GM20000 (cell line): Measurements from ENCODE around the gene CD84.
"Not testable (repeated sequence)": the region's sequence is repeated elsewhere in the genome, so short reads cannot be mapped to it uniquely, and the experiment has no call there.

Experiments
- DNase-seq: peaks from one replicate; pipeline ENCODE4 v3.0.0; 2012; ENCODE audit warnings: low spot score
- CTCF ChIP-seq: IDR thresholded peaks from 2 replicates; pipeline ENCODE4 v1.5.1; 2012; ENCODE audit warnings: mild to moderate bottlenecking, control low read depth; ENCODE audit errors: extremely low read depth, missing control alignments

Gene CD84

GRCh38 chr1:160569806-160570205 is 9.5 kb downstream of the CD84 start:
- no peak for TF ChIP-seq CTCF
- DNase-seq: no peak

DNA sequence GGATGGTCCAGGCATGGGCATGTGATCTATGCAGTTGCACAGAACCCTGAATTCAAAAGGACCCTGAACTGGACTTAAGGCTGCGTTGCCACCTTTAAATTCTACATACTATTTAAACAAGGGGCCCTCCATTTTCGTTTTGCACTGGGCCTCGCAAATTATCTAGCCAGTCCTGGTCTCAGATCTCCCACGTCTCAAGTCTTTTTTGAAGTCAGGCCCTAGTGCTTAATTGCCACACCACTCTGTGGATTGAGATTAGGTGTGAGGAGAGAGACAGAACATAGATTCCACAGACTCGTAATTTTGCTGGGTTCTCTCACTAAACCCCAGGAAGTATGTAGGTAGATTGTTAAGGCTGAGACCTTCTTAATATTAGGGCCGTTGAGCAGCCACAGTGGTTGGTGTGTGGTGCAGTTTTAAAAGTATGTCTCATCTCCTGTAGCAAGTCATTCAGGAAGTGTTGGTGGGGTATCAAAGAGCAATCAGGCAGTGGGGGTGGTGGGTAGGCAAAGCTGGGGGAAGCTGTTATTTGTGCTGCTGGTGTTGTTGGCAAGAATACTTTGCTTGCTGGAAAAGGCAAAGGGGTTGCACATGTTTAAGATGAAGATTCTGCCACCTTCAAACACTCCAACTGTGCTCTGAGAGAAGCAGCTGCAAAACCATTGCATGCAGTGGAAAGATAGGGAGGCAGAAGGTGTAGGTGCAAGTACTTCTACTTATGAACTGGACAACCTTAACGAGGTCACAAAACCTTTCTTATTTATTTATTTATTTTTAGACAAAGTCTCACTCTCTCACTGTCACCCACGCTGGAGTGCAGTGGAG is 11.2 kb downstream of the CD84 start:
- DNase-seq: peak; percentile 34
- TF ChIP-seq CTCF: no peak

DNA sequence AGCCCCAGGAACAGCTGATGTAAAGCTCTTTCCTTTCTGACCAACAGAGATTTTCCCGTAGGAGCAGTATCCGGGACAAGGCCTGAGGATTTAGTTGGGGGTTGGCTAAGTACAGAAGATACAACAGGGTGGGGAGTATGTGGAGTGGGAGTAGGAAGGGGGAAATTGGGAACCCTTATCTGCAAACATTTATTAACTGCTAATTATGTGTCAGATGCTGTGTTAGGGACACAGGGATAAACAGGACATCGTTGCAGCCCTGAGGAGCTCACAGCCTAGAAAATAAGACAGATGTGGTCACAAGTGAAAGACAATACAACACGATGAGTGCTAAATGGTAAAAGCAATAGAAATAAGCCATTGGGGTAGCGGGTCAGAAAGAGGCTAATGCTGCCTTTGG is 12.0 kb downstream of the CD84 start:
- DNase-seq: no peak
- no peak for TF ChIP-seq CTCF

GRCh38 chr1:160565564-160565963 is 13.7 kb downstream of the CD84 start:
- DNase-seq: no peak
- no peak for TF ChIP-seq CTCF

DNA sequence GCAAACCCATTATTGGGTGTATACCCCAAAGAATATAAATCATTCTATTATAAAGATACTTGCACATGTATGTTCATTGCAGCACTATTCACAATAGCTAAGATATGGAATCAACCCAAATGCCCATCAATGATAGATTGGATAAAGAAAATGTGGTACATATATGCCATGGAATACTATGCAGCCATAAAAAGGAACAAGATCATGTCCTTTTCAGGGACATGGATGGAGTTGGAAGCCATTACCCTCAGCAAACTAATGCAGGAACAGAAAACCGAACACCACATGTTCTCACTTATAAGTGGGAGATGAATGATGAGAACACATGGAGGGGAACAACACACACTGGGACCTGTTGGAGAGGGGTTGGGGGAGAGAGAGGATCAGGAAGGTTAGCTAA is 16.1 kb downstream of the CD84 start:
- not testable (repeated sequence) for DNase-seq

GRCh38 chr1:160562745-160563144 is 16.6 kb downstream of the CD84 start:
- DNase-seq: not testable (repeated sequence)

- TF ChIP-seq CTCF: no peak
- DNase-seq: no peak
These were observed 18.5 kb downstream of the CD84 start for GRCh38 chr1:160560806-160561205.

- DNase-seq: no peak
These were observed 19.1 kb downstream of the CD84 start for GRCh38 chr1:160560045-160560705.

GRCh38 chr1:160559437-160559836 is 19.9 kb downstream of the CD84 start:
- not testable (repeated sequence) for DNase-seq

More at GRCh38 chr1:160560045-160560705, 19.1 kb downstream of the CD84 start:
- no peak for TF ChIP-seq CTCF
